Measurements from ENCODE around the gene RAB5B. TPM values are rescaled to one million over a fixed set of nuclear protein-coding genes. Genes with fewer than 3 reads are reported as not detected.

The RAB5B gene
- total and polyA plus RNA-seq, 2 donors (not counting 1 experiment from before 2014, with no cell fraction given), result 55.3 to 193 TPM

- Histone ChIP-seq H3K4me1 (ENCODE audit: control insufficient read depth, extremely low read depth, insufficient read depth, low read length) (peaks cover 3% of the 10 kb centered on the region), H3K9ac (ENCODE audit: insufficient read depth, low read length) (no peak overlapping the region), H4K20me1 (ENCODE audit: control insufficient read depth, extremely low read depth, insufficient read depth, low read length) (no peaks in the 10 kb centered on the region), H3K27ac (ENCODE audit: insufficient read depth, low read length) (no peak overlapping the region), H3K79me2 (ENCODE audit: control insufficient read depth, insufficient read depth, low read length) (peaks cover 13% of the 10 kb centered on the region), H3K27me3 (ENCODE audit: control insufficient read depth, insufficient read depth, low read length) (no peaks in the 10 kb centered on the region), H2AFZ (ENCODE audit: low read length) (no peak overlapping the region), H3K36me3 (ENCODE audit: control insufficient read depth, insufficient read depth, low read length) (peaks cover 2% of the 10 kb centered on the region), H3K4me2 (ENCODE audit: extremely low read depth, insufficient read depth, low read length) (no peak overlapping the region), H3K4me3 (replicated peaks in 1 of 4; ENCODE audit: control extremely low read depth in 1 of 4, insufficient read depth in 1 of 4, low read depth in 3 of 4, low read length in 4 of 4) (no peak overlapping the region), H3K9me3 (ENCODE audit: control insufficient read depth, insufficient read depth, low read depth, low read length) (no peaks in the 10 kb centered on the region)
- no peak for TF ChIP-seq EZH2 (IDR thresholded peaks at IDR 0.05; ENCODE audit: low read length, missing control alignments)
- no peak for DNase-seq (ENCODE audit: low read depth in 2 of 2)
Measured at GRCh38 chr12:56038022-56038655, 64.3 kb downstream of the RAB5B start.

GRCh38 chr12:56040151-56040550 is 66.3 kb downstream of the RAB5B start:
- Histone ChIP-seq H3K27me3 (ENCODE audit: control insufficient read depth, insufficient read depth, low read length) (no peaks in the 10 kb centered on the region), H3K36me3 (ENCODE audit: control insufficient read depth, insufficient read depth, low read length) (peaks cover 7% of the 10 kb centered on the region), H3K9ac (ENCODE audit: insufficient read depth, low read length) (no peak overlapping the region), H3K9me3 (ENCODE audit: control insufficient read depth, insufficient read depth, low read depth, low read length) (no peaks in the 10 kb centered on the region), H4K20me1 (ENCODE audit: control insufficient read depth, extremely low read depth, insufficient read depth, low read length) (no peaks in the 10 kb centered on the region), H3K4me2 (ENCODE audit: extremely low read depth, insufficient read depth, low read length) (no peak overlapping the region), H3K79me2 (ENCODE audit: control insufficient read depth, insufficient read depth, low read length) (peaks cover 20% of the 10 kb centered on the region), H3K4me1 (ENCODE audit: control insufficient read depth, extremely low read depth, insufficient read depth, low read length) (peaks cover 6% of the 10 kb centered on the region), H3K27ac (ENCODE audit: insufficient read depth, low read length) (no peak overlapping the region), H2AFZ (ENCODE audit: low read length) (no peak overlapping the region), H3K4me3 (replicated peaks in 1 of 4; ENCODE audit: control extremely low read depth in 1 of 4, insufficient read depth in 1 of 4, low read depth in 3 of 4, low read length in 4 of 4) (no peak overlapping the region)
- DNase-seq (ENCODE audit: low read depth in 2 of 2), result no peak
- TF ChIP-seq, protein P1, sequence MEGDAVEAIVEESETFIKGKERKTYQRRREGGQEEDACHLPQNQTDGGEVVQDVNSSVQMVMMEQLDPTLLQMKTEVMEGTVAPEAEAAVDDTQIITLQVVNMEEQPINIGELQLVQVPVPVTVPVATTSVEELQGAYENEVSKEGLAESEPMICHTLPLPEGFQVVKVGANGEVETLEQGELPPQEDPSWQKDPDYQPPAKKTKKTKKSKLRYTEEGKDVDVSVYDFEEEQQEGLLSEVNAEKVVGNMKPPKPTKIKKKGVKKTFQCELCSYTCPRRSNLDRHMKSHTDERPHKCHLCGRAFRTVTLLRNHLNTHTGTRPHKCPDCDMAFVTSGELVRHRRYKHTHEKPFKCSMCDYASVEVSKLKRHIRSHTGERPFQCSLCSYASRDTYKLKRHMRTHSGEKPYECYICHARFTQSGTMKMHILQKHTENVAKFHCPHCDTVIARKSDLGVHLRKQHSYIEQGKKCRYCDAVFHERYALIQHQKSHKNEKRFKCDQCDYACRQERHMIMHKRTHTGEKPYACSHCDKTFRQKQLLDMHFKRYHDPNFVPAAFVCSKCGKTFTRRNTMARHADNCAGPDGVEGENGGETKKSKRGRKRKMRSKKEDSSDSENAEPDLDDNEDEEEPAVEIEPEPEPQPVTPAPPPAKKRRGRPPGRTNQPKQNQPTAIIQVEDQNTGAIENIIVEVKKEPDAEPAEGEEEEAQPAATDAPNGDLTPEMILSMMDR (conservative IDR thresholded peaks at IDR 0.05 in 1 of 2, IDR thresholded peaks at IDR 0.05 in 1 of 2; ENCODE audit: low read depth in 1 of 2, low read length in 2 of 2), result no peak
- TF ChIP-seq EZH2 (IDR thresholded peaks at IDR 0.05; ENCODE audit: low read length, missing control alignments), result no peak

DNA sequence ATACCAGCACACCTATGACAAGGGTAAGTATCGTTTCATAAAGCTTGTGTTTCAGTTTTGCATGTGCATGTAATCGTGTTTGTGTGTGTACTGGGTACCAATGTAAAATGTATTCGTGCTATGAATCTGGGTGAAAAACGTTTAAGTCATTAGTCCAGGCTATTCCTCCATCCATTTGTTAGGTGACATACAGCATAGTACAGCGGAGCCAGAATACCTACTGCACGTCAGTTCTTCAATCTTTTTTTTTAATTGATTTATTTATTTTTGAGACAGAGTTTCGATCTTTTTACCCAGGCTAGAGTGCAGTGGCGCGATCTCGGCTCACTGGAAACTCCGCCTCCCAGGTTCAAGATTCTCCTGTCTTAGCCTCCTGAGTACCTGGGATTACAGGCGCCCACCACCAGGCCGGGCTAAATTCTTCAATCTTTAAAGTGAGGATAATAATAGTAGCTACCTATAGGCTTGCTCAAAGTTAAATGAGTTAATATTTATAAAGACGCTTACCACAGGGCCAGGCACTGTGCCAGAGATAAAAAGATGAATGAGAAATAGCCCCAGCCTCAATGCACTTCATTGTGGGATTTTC is 67.2 kb downstream of the RAB5B start:
- Histone ChIP-seq H3K79me2 (ENCODE audit: control insufficient read depth, insufficient read depth, low read length) (peaks cover 20% of the 10 kb centered on the region), H4K20me1 (ENCODE audit: control insufficient read depth, extremely low read depth, insufficient read depth, low read length) (no peaks in the 10 kb centered on the region), H3K36me3 (ENCODE audit: control insufficient read depth, insufficient read depth, low read length) (peaks cover 9% of the 10 kb centered on the region), H2AFZ (ENCODE audit: low read length) (peak overlapping the region; percentile 58), H3K27me3 (ENCODE audit: control insufficient read depth, insufficient read depth, low read length) (no peaks in the 10 kb centered on the region), H3K4me2 (ENCODE audit: extremely low read depth, insufficient read depth, low read length) (peak overlapping the region; percentile 66), H3K9me3 (ENCODE audit: control insufficient read depth, insufficient read depth, low read depth, low read length) (no peaks in the 10 kb centered on the region), H3K4me1 (ENCODE audit: control insufficient read depth, extremely low read depth, insufficient read depth, low read length) (peaks cover 6% of the 10 kb centered on the region), H3K9ac (ENCODE audit: insufficient read depth, low read length) (peak overlapping the region; percentile 22), H3K27ac (ENCODE audit: insufficient read depth, low read length) (peak overlapping the region; percentile 51), H3K4me3 (replicated peaks in 1 of 4; ENCODE audit: control extremely low read depth in 1 of 4, insufficient read depth in 1 of 4, low read depth in 3 of 4, low read length in 4 of 4) (peak overlapping the region; percentile 37 to 97 (median 52))
- TF ChIP-seq, protein P1 (conservative IDR thresholded peaks at IDR 0.05 in 1 of 2, IDR thresholded peaks at IDR 0.05 in 1 of 2; ENCODE audit: low read depth in 1 of 2, low read length in 2 of 2), result no peak
- TF ChIP-seq EZH2 (IDR thresholded peaks at IDR 0.05; ENCODE audit: low read length, missing control alignments), result no peak
- DNase-seq (ENCODE audit: low read depth in 2 of 2), result no peak

Data from fibroblast of lung (primary cell).